Measurements from ENCODE around the gene ACOT8.

- TF ChIP-seq FOXM1 (IDR thresholded peaks at IDR 0.05; ENCODE audit: borderline replicate concordance) (no peak), FOXA1 (IDR thresholded peaks at IDR 0.05) (no peak), LEF1 (IDR thresholded peaks at IDR 0.05; ENCODE audit: borderline replicate concordance) (no peak)
Observed at GRCh38 chr20:45850926-45851325, 6.3 kb downstream of the ACOT8 start.
